KMS-11 (cell line): ENCODE data around the gene EIF3J.
A peak's percentile ranks its signal among the peaks of the same experiment; 100 is the strongest.
"Not testable (repeated sequence)": the region's sequence is repeated elsewhere in the genome, so short reads cannot be mapped to it uniquely, and the experiment has no call there.

Experiments used
- H2AFZ ChIP-seq: fragments of 200-600 bp; sonication (generic); 2 replicates; pipeline ENCODE4 v1.6.1; 2016; ENCODE audit warnings: antibody characterized with exemption, mixed run types, low read depth
- H3K27ac ChIP-seq: fragments of 200-600 bp; sonication (generic); 2 replicates; pipeline ENCODE4 v1.6.1; 2016; ENCODE audit warnings: mild to moderate bottlenecking, mixed run types
- H3K27me3 ChIP-seq: fragments of 200-600 bp; sonication (generic); 2 replicates; pipeline ENCODE4 v1.6.1; 2017; ENCODE audit warnings: mild to moderate bottlenecking, low read depth, mixed run types, moderate library complexity; ENCODE audit not compliant: insufficient read depth
- H3K36me3 ChIP-seq: fragments of 200-600 bp; sonication (generic); 2 replicates; pipeline ENCODE4 v1.6.1; 2017; ENCODE audit warnings: mild to moderate bottlenecking, mixed run types; ENCODE audit not compliant: insufficient read depth
- H3K4me1 ChIP-seq: fragments of 200-600 bp; sonication (generic); 2 replicates; pipeline ENCODE4 v1.6.1; 2016; ENCODE audit warnings: mild to moderate bottlenecking, low read depth, mixed run types; ENCODE audit not compliant: poor library complexity, severe bottlenecking
- H3K4me2 ChIP-seq: fragments of 200-600 bp; sonication (generic); 2 replicates; pipeline ENCODE4 v1.7.0; 2016; ENCODE audit warnings: mild to moderate bottlenecking, mixed run types
- H3K4me3 ChIP-seq: fragments of 200-600 bp; sonication (generic); IDR thresholded peaks from 2 replicates; pipeline ENCODE4 v1.6.1; 2017; ENCODE audit warnings: low read depth, low read length, mixed read lengths; ENCODE audit not compliant: insufficient read depth
- H3K79me2 ChIP-seq: fragments of 200-600 bp; sonication (generic); 2 replicates; pipeline ENCODE4 v1.6.1; 2016; ENCODE audit warnings: low read depth, mixed run types; ENCODE audit not compliant: insufficient read depth
- H3K9ac ChIP-seq: fragments of 200-600 bp; sonication (generic); 2 replicates; pipeline ENCODE4 v1.6.1; 2016; ENCODE audit warnings: mild to moderate bottlenecking, mixed run types
- H4K20me1 ChIP-seq: fragments of 200-600 bp; sonication (generic); 2 replicates; pipeline ENCODE4 v1.6.1; 2016; ENCODE audit warnings: mild to moderate bottlenecking, mixed run types; ENCODE audit not compliant: insufficient read depth
- TF ChIP-seq, protein P1 (sequence below): fragments of 200-600 bp; sonication (generic); conservative IDR thresholded peaks from 2 replicates; pipeline ENCODE4 v1.6.1; 2017; ENCODE audit warnings: low read depth, mild to moderate bottlenecking, antibody characterized with exemption, low read length, moderate library complexity, mixed read lengths

The EIF3J gene

DNA sequence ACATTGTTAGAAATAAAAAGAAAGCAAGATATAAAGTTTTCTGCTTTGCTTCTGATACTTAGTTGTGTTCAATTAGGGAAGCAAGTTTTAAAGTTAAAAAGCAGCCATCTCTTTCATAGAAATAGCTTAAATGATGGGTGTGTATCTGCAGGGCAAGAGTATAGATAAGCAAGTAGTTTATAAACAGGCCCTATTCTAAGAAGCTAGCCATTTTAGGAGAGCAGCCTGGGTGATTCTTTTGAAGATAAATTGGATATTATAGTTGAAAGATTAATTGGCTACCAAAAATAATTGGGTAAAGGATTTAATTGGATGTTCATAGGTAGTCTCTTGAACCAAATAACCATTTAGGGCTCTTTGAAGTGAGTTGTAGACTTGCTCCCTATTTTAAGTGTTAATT, 5.6 kb downstream of the EIF3J start:
- no peak overlapping the region for H2AFZ ChIP-seq
- no peaks in the 10 kb centered on the region for H3K27me3 ChIP-seq
- TF ChIP-seq, protein P1, sequence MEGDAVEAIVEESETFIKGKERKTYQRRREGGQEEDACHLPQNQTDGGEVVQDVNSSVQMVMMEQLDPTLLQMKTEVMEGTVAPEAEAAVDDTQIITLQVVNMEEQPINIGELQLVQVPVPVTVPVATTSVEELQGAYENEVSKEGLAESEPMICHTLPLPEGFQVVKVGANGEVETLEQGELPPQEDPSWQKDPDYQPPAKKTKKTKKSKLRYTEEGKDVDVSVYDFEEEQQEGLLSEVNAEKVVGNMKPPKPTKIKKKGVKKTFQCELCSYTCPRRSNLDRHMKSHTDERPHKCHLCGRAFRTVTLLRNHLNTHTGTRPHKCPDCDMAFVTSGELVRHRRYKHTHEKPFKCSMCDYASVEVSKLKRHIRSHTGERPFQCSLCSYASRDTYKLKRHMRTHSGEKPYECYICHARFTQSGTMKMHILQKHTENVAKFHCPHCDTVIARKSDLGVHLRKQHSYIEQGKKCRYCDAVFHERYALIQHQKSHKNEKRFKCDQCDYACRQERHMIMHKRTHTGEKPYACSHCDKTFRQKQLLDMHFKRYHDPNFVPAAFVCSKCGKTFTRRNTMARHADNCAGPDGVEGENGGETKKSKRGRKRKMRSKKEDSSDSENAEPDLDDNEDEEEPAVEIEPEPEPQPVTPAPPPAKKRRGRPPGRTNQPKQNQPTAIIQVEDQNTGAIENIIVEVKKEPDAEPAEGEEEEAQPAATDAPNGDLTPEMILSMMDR: no peak
- peaks cover 3% of the 10 kb centered on the region; the same call in 1 of the 2 replicates for H3K36me3 ChIP-seq
- H3K27ac ChIP-seq: no peak overlapping the region; the same call in 1 of the 2 replicates
- no peak overlapping the region for H3K4me3 ChIP-seq
- peaks cover 96% of the 10 kb centered on the region for H3K79me2 ChIP-seq
- no peak overlapping the region for H3K4me2 ChIP-seq
- no peak overlapping the region for H3K9ac ChIP-seq
- H4K20me1 ChIP-seq: peaks cover 28% of the 10 kb centered on the region
- peaks cover 85% of the 10 kb centered on the region for H3K4me1 ChIP-seq

DNA sequence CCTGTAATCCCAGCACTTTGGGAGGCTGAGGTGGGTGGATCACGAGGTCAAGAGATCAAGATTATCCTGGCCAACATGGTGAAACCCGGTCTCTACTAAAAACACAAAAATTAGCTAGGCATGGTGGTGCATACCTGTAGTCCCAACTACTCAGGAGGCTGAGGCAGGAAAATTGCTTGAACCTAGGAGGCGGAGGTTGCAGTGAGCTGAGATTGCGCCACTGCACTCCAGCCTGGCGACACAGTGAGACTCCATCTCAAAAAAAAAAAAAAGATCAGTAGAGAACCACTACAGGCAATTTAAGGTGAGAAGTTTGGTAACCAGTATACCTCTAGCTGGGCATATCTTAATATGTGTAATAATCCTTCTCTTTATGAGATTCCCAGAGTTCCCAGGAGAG, 7.8 kb downstream of the EIF3J start:
- H3K4me3 ChIP-seq, H3K27me3 ChIP-seq, H3K36me3 ChIP-seq, H2AFZ ChIP-seq, H3K9ac ChIP-seq: not testable (repeated sequence)
- Histone ChIP-seq H3K27ac (peak overlapping the region; percentile 77; the same call in 1 of the 2 replicates), H3K79me2 (peaks cover 96% of the 10 kb centered on the region), H4K20me1 (peaks cover 43% of the 10 kb centered on the region), H3K4me2 (peak overlapping the region; percentile 83), H3K4me1 (peaks cover 81% of the 10 kb centered on the region)

DNA sequence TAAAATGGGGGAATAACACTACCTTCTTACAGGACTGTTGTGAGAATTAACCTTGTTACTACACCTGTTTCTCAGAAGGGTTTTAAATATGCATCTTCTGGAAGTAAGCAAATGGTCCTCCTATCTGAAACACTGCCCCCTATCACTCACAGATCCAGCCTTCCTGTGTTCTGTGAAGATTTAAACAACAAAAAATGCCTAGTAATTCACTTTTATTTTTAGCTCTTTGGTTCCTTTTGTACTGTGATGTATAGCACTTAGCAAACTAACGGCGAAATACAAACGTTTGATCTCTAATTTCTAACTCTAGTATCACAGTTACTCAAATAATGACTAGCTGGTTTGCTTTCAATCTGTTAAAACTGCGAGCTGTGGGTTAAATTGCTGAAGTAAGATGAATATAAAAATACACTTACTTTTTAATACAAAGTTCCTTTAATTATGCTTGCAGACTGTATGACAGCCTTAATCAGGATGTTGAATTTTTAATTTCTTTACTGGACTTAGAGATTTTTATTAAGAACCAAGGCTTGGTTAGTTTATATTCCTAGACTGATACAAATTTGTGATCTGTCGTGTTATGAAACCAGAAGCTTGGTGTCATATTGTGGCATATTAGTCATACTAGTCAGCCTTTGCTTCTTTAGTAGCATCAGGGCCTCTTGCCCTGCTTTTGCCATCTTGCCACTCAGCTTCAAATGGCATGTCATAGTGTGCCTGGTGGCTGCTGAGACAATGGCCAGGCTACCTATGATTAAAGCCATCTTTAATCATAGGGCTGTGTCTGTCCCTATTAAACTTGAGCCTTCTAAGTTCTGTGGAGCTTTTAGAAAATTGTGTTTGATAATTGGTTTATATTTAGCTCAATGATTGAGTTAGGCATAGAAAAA, 9.2 kb downstream of the EIF3J start:
- Histone ChIP-seq H3K27ac (peak overlapping the region; percentile 77), H3K4me2 (peak overlapping the region; percentile 83), H3K9ac (no peak overlapping the region; the same call in 1 of the 2 replicates), H3K4me3 (no peak overlapping the region), H3K27me3 (no peaks in the 10 kb centered on the region), H4K20me1 (peaks cover 48% of the 10 kb centered on the region), H3K4me1 (peaks cover 71% of the 10 kb centered on the region), H3K36me3 (no peaks in the 10 kb centered on the region; the same call in 1 of the 2 replicates), H3K79me2 (peaks cover 98% of the 10 kb centered on the region), H2AFZ (no peak overlapping the region)
- TF ChIP-seq, protein P1: peak; percentile 65

DNA sequence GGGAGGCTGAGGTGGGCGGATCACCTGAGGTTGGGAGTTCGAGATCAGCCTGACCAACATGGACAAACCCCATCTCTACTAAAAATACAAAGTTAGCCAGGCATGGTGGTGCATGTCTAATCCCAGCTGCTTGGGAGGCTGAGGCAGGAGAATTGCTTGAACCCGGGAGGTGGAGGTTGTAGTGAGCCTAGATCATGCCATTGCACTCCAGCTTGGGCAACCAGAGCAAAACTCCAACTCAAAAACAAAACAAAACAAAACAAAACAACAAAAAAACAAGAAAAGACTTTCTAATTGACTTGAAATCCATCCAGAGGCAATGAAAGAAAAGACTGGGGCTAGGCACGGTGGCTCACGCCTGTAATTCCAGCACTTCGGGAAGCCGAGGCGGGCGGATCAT, 12.2 kb downstream of the EIF3J start:
- H3K4me2 ChIP-seq, H3K4me3 ChIP-seq, H3K9ac ChIP-seq, H3K27me3 ChIP-seq, H3K27ac ChIP-seq, H2AFZ ChIP-seq, H3K36me3 ChIP-seq: not testable (repeated sequence)
- Histone ChIP-seq H3K4me1 (peaks cover 47% of the 10 kb centered on the region), H3K79me2 (peaks cover 84% of the 10 kb centered on the region), H4K20me1 (peaks cover 43% of the 10 kb centered on the region)

DNA sequence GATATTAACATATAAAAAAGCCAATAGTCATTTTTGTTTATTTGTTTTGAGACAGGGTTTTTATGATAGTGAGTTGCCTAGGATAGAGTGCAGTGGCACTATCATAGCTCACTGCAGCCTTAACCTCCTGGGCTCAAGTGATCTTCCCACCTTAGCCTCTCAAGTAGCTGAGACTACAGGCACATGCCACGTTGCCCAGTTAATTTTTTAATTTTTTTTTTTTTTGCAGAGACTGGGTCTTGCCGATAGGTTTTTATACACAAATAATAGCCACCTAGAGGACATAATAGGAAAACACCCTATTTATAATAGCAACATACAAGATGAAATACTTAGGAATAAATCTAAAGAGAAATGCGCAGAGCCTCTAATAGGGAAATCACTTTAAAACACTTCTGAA, 13.3 kb downstream of the EIF3J start:
- Histone ChIP-seq H4K20me1 (peaks cover 34% of the 10 kb centered on the region), H3K4me3 (no peak overlapping the region), H3K79me2 (peaks cover 73% of the 10 kb centered on the region), H3K4me2 (no peak overlapping the region), H3K4me1 (peaks cover 41% of the 10 kb centered on the region), H3K27me3 (no peaks in the 10 kb centered on the region), H3K36me3 (peaks cover 5% of the 10 kb centered on the region; the same call in 1 of the 2 replicates), H3K27ac (no peak overlapping the region), H2AFZ (no peak overlapping the region), H3K9ac (no peak overlapping the region)
- TF ChIP-seq, protein P1: 0 out of 2 replicates have a peak, but pooled peaks have one; percentile 50
